ENCODE data around the gene PTPRG.

Gene PTPRG

DNA sequence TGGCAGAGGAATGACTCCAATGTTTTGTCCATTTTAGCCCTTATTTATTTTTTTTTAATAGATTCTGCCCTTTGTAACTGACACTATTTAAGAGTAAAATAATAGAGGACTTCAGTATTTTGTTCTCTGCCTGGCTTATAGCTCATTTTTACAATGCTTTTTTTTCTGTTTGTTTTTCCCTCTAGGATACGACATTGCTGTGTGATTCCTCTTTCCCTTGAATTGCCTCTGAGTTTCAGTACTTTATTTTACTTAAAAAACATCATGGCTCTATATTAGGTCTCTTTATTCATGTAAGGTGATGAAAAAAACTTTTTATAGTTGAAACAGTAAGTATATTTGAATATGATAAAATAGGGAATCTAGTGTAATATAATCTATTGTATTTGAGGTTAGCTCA is 179.1 kb downstream of the PTPRG start:
- no peak overlapping the region for H4K91ac ChIP-seq (ENCODE audit: low read depth, low read length)
- no peak overlapping the region for H3K23ac ChIP-seq (ENCODE audit: low read length)
- no peaks in the 10 kb centered on the region for H3K4me1 ChIP-seq (ENCODE audit: control insufficient read depth in 1 of 2, insufficient read depth in 2 of 2, low read length in 2 of 2)
- H2BK120ac ChIP-seq (ENCODE audit: insufficient read depth, low read length, poor library complexity), result no peak overlapping the region
- H4K8ac ChIP-seq (ENCODE audit: low read depth, low read length), result no peak overlapping the region
- H3K27me3 ChIP-seq (ENCODE audit: insufficient read depth, low read length), result no peaks in the 10 kb centered on the region
- no peak overlapping the region for H3K9ac ChIP-seq (ENCODE audit: low read length)
- no peak overlapping the region for H3K14ac ChIP-seq (ENCODE audit: low read length)
- no peak overlapping the region for H2AFZ ChIP-seq (ENCODE audit: insufficient read depth, low read length, poor library complexity)
- no peaks in the 10 kb centered on the region for H3K79me1 ChIP-seq (ENCODE audit: low read length)
- no peak overlapping the region for H2BK12ac ChIP-seq (ENCODE audit: low read length)
- DNase-seq, result no peak
- H4K12ac ChIP-seq (ENCODE audit: low read depth, low read length), result no peak overlapping the region
- no peaks in the 10 kb centered on the region for H3K79me2 ChIP-seq (ENCODE audit: control insufficient read depth, insufficient read depth, low read length, poor library complexity)
- no peaks in the 10 kb centered on the region for H3K36me3 ChIP-seq (ENCODE audit: control insufficient read depth in 1 of 2, insufficient read depth in 2 of 2, low read length in 2 of 2)
- H3K27ac ChIP-seq (ENCODE audit: low read depth, low read length), result no peak overlapping the region
- no peak overlapping the region for H2AK5ac ChIP-seq (ENCODE audit: low read length)
- no peak overlapping the region for H3K18ac ChIP-seq (ENCODE audit: low read length)
- WGBS (ENCODE audit: extremely low coverage, insufficient coverage, insufficient read length), result no CpG with 5 or more reads among the region's 1 CpG
- H3K4ac ChIP-seq (ENCODE audit: low read depth, low read length), result no peak overlapping the region
- no peaks in the 10 kb centered on the region for H3K9me3 ChIP-seq (ENCODE audit: insufficient read depth, low read depth, low read length)
- no peak overlapping the region for H2BK5ac ChIP-seq (ENCODE audit: low read depth, low read length, poor library complexity)
- no peak overlapping the region for H3K4me3 ChIP-seq (ENCODE audit: low read depth, low read length)
- H3K4me2 ChIP-seq (ENCODE audit: low read length), result no peak overlapping the region

GRCh38 chr3:61741551-61741950 is 180.2 kb downstream of the PTPRG start:
- no peak overlapping the region for H2AK5ac ChIP-seq (ENCODE audit: low read length)
- no peak overlapping the region for H3K4me3 ChIP-seq (ENCODE audit: low read depth, low read length)
- no peak overlapping the region for H3K18ac ChIP-seq (ENCODE audit: low read length)
- H3K9me3 ChIP-seq (ENCODE audit: insufficient read depth, low read depth, low read length), result no peaks in the 10 kb centered on the region
- no peak overlapping the region for H4K12ac ChIP-seq (ENCODE audit: low read depth, low read length)
- no peak overlapping the region for H2BK120ac ChIP-seq (ENCODE audit: insufficient read depth, low read length, poor library complexity)
- no peak overlapping the region for H3K23ac ChIP-seq (ENCODE audit: low read length)
- no peak overlapping the region for H2BK5ac ChIP-seq (ENCODE audit: low read depth, low read length, poor library complexity)
- no CpG with 5 or more reads among the region's 3 CpGs for WGBS (ENCODE audit: extremely low coverage, insufficient coverage, insufficient read length)
- DNase-seq, result no peak
- no peak overlapping the region for H3K14ac ChIP-seq (ENCODE audit: low read length)
- H3K4me1 ChIP-seq (ENCODE audit: control insufficient read depth in 1 of 2, insufficient read depth in 2 of 2, low read length in 2 of 2), result no peaks in the 10 kb centered on the region
- no peak overlapping the region for H3K4me2 ChIP-seq (ENCODE audit: low read length)
- no peaks in the 10 kb centered on the region for H3K27me3 ChIP-seq (ENCODE audit: insufficient read depth, low read length)
- no peak overlapping the region for H2BK12ac ChIP-seq (ENCODE audit: low read length)
- no peaks in the 10 kb centered on the region for H3K79me1 ChIP-seq (ENCODE audit: low read length)
- no peaks in the 10 kb centered on the region for H3K36me3 ChIP-seq (ENCODE audit: control insufficient read depth in 1 of 2, insufficient read depth in 2 of 2, low read length in 2 of 2)
- no peak overlapping the region for H4K91ac ChIP-seq (ENCODE audit: low read depth, low read length)
- H2AFZ ChIP-seq (ENCODE audit: insufficient read depth, low read length, poor library complexity), result no peak overlapping the region
- no peaks in the 10 kb centered on the region for H3K79me2 ChIP-seq (ENCODE audit: control insufficient read depth, insufficient read depth, low read length, poor library complexity)
- no peak overlapping the region for H3K9ac ChIP-seq (ENCODE audit: low read length)
- H3K4ac ChIP-seq (ENCODE audit: low read depth, low read length), result no peak overlapping the region
- H3K27ac ChIP-seq (ENCODE audit: low read depth, low read length), result no peak overlapping the region
- H4K8ac ChIP-seq (ENCODE audit: low read depth, low read length), result no peak overlapping the region

GRCh38 chr3:61742006-61742405 is 180.6 kb downstream of the PTPRG start:
- H3K4ac ChIP-seq (ENCODE audit: low read depth, low read length), result no peak overlapping the region
- no peak overlapping the region for H2AK5ac ChIP-seq (ENCODE audit: low read length)
- H2BK12ac ChIP-seq (ENCODE audit: low read length), result no peak overlapping the region
- H4K91ac ChIP-seq (ENCODE audit: low read depth, low read length), result no peak overlapping the region
- H2AFZ ChIP-seq (ENCODE audit: insufficient read depth, low read length, poor library complexity), result no peak overlapping the region
- no peak overlapping the region for H4K12ac ChIP-seq (ENCODE audit: low read depth, low read length)
- DNase-seq, result no peak
- no peak overlapping the region for H2BK5ac ChIP-seq (ENCODE audit: low read depth, low read length, poor library complexity)
- H3K79me2 ChIP-seq (ENCODE audit: control insufficient read depth, insufficient read depth, low read length, poor library complexity), result no peaks in the 10 kb centered on the region
- H3K14ac ChIP-seq (ENCODE audit: low read length), result no peak overlapping the region
- H3K23ac ChIP-seq (ENCODE audit: low read length), result no peak overlapping the region
- H3K4me3 ChIP-seq (ENCODE audit: low read depth, low read length), result no peak overlapping the region
- H3K79me1 ChIP-seq (ENCODE audit: low read length), result no peaks in the 10 kb centered on the region
- H3K9me3 ChIP-seq (ENCODE audit: insufficient read depth, low read depth, low read length), result no peaks in the 10 kb centered on the region
- H2BK120ac ChIP-seq (ENCODE audit: insufficient read depth, low read length, poor library complexity), result no peak overlapping the region
- H3K27ac ChIP-seq (ENCODE audit: low read depth, low read length), result no peak overlapping the region
- no peaks in the 10 kb centered on the region for H3K27me3 ChIP-seq (ENCODE audit: insufficient read depth, low read length)
- no peaks in the 10 kb centered on the region for H3K4me1 ChIP-seq (ENCODE audit: control insufficient read depth in 1 of 2, insufficient read depth in 2 of 2, low read length in 2 of 2)
- no peak overlapping the region for H3K18ac ChIP-seq (ENCODE audit: low read length)
- H4K8ac ChIP-seq (ENCODE audit: low read depth, low read length), result no peak overlapping the region
- no peaks in the 10 kb centered on the region for H3K36me3 ChIP-seq (ENCODE audit: control insufficient read depth in 1 of 2, insufficient read depth in 2 of 2, low read length in 2 of 2)
- no peak overlapping the region for H3K9ac ChIP-seq (ENCODE audit: low read length)
- WGBS (ENCODE audit: extremely low coverage, insufficient coverage, insufficient read length), result no CpG with 5 or more reads among the region's 7 CpGs
- H3K4me2 ChIP-seq (ENCODE audit: low read length), result no peak overlapping the region

DNA sequence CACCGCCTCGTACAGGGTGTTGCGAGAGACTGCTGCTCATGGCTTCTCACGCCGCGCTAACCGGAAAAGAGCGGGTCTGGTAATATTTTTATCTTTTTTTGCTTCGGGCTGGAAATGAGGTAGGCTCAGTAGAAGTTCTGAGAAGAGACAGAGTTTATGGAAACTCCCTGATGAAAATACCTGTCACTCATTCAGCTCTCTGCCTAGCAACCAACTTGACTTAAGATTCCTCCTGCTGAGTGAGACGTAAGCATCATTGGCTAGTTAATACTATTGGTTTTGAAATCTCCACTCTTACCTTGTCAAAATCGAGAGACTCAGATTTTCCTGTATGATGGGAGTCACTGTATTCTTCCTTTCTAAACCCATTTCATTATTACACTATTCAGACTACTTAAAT is 181.7 kb downstream of the PTPRG start:
- Histone ChIP-seq H2BK120ac (ENCODE audit: insufficient read depth, low read length, poor library complexity) (no peak overlapping the region), H3K4me1 (ENCODE audit: control insufficient read depth in 1 of 2, insufficient read depth in 2 of 2, low read length in 2 of 2) (no peaks in the 10 kb centered on the region), H3K4me3 (ENCODE audit: low read depth, low read length) (no peak overlapping the region), H3K18ac (ENCODE audit: low read length) (no peak overlapping the region), H2BK12ac (ENCODE audit: low read length) (no peak overlapping the region), H3K79me2 (ENCODE audit: control insufficient read depth, insufficient read depth, low read length, poor library complexity) (no peaks in the 10 kb centered on the region), H3K36me3 (ENCODE audit: control insufficient read depth in 1 of 2, insufficient read depth in 2 of 2, low read length in 2 of 2) (no peaks in the 10 kb centered on the region), H3K9me3 (ENCODE audit: insufficient read depth, low read depth, low read length) (no peaks in the 10 kb centered on the region), H4K91ac (ENCODE audit: low read depth, low read length) (no peak overlapping the region), H3K23ac (ENCODE audit: low read length) (no peak overlapping the region), H2AK5ac (ENCODE audit: low read length) (no peak overlapping the region), H4K8ac (ENCODE audit: low read depth, low read length) (no peak overlapping the region), H3K14ac (ENCODE audit: low read length) (no peak overlapping the region), H4K12ac (ENCODE audit: low read depth, low read length) (no peak overlapping the region), H3K79me1 (ENCODE audit: low read length) (no peaks in the 10 kb centered on the region), H3K4ac (ENCODE audit: low read depth, low read length) (no peak overlapping the region), H3K4me2 (ENCODE audit: low read length) (no peak overlapping the region), H3K27me3 (ENCODE audit: insufficient read depth, low read length) (no peaks in the 10 kb centered on the region), H3K9ac (ENCODE audit: low read length) (no peak overlapping the region), H2BK5ac (ENCODE audit: low read depth, low read length, poor library complexity) (no peak overlapping the region), H3K27ac (ENCODE audit: low read depth, low read length) (no peak overlapping the region), H2AFZ (ENCODE audit: insufficient read depth, low read length, poor library complexity) (no peak overlapping the region)
- no CpG with 5 or more reads among the region's 11 CpGs for WGBS (ENCODE audit: extremely low coverage, insufficient coverage, insufficient read length)
- no peak for DNase-seq
